HUES48 (cell line): ENCODE data around the gene ADRM1.

Experiments used
- H3K27ac ChIP-seq: one replicate; pipeline ENCODE4 v1.7.0; 2013; ENCODE audit warnings: low read depth, low read length, inconsistent platforms
- H3K27me3 ChIP-seq: 2 replicates; pipeline ENCODE4 v1.6.1; 2013; ENCODE audit warnings: mild to moderate bottlenecking, low read length; ENCODE audit not compliant: control insufficient read depth, insufficient read depth
- H3K36me3 ChIP-seq: 2 replicates; pipeline ENCODE4 v1.6.1; 2013; ENCODE audit warnings: low read length; ENCODE audit not compliant: control insufficient read depth, insufficient read depth
- H3K4me1 ChIP-seq: 2 replicates; pipeline ENCODE4 v1.6.1; 2013; ENCODE audit warnings: mild to moderate bottlenecking, low read length; ENCODE audit not compliant: control insufficient read depth, insufficient read depth
- H3K4me3 ChIP-seq: 2 replicates; pipeline ENCODE4 v1.5.1; 2013; ENCODE audit warnings: mild to moderate bottlenecking, low read depth, low read length
- H3K9ac ChIP-seq: 2 replicates; pipeline ENCODE4 v1.6.1; 2013; ENCODE audit warnings: mild to moderate bottlenecking, low read depth, low read length, moderate library complexity
- H3K9me3 ChIP-seq: 2 replicates; pipeline ENCODE4 v1.6.1; 2013; ENCODE audit warnings: low read length; ENCODE audit not compliant: control insufficient read depth, insufficient read depth

ADRM1 gene

GRCh38 chr20:62266851-62267250 is 35.9 kb upstream of the ADRM1 start:
- no peaks in the 10 kb centered on the region for H3K27me3 ChIP-seq
- no peak overlapping the region for H3K4me3 ChIP-seq
- peaks cover 48% of the 10 kb centered on the region for H3K36me3 ChIP-seq
- H3K27ac ChIP-seq: no peak overlapping the region
- H3K9me3 ChIP-seq: peaks cover 4% of the 10 kb centered on the region; the same call in 1 of the 2 replicates
- H3K9ac ChIP-seq: no peak overlapping the region
- no peaks in the 10 kb centered on the region for H3K4me1 ChIP-seq

- H3K36me3 ChIP-seq: peaks cover 49% of the 10 kb centered on the region
- peaks cover 4% of the 10 kb centered on the region; the same call in 1 of the 2 replicates for H3K9me3 ChIP-seq
- no peaks in the 10 kb centered on the region for H3K27me3 ChIP-seq
- no peak overlapping the region for H3K9ac ChIP-seq
- no peak overlapping the region for H3K27ac ChIP-seq
- no peaks in the 10 kb centered on the region for H3K4me1 ChIP-seq
- H3K4me3 ChIP-seq: no peak overlapping the region
Measured at GRCh38 chr20:62267543-62267942, 35.3 kb upstream of the ADRM1 start.

DNA sequence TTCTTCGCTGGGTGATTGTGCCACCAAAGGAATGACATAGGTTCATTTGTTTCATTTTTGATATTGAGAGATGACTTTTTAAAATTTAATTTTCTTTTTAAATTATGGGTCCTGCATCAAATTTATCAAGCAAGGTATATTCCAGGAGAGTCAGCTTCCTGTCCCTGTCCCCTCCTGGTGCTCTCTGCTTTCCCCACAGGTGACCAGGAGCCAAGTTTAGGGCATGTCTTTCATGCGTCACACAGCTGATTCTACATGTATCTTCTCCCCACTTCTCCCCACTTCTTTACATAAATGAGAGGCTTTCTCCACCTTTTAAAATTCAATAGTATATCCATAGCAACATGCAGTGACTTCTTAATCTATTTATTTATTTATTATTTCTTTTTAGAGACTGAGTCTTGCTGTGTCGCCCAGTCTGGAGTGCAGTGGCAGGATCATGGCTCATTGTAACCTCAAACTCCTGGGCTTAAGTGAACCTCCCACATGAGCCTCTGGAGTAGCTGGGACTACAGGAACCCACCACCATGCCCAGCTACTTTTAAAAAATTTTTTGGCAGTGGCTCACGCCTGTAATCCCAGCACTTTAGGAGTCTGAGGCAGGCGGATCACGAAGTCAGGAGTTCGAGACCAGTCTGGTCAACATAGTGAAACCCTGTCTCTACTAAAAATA is 34.4 kb upstream of the ADRM1 start:
- no peak overlapping the region for H3K9ac ChIP-seq
- H3K27ac ChIP-seq: no peak overlapping the region
- H3K4me1 ChIP-seq: no peaks in the 10 kb centered on the region
- H3K4me3 ChIP-seq: no peak overlapping the region
- peaks cover 4% of the 10 kb centered on the region; the same call in 1 of the 2 replicates for H3K9me3 ChIP-seq
- H3K36me3 ChIP-seq: peaks cover 50% of the 10 kb centered on the region
- H3K27me3 ChIP-seq: no peaks in the 10 kb centered on the region

GRCh38 chr20:62269378-62269777 is 33.4 kb upstream of the ADRM1 start:
- H3K36me3 ChIP-seq: peaks cover 53% of the 10 kb centered on the region
- H3K27ac ChIP-seq: no peak overlapping the region
- H3K9ac ChIP-seq: no peak overlapping the region

DNA sequence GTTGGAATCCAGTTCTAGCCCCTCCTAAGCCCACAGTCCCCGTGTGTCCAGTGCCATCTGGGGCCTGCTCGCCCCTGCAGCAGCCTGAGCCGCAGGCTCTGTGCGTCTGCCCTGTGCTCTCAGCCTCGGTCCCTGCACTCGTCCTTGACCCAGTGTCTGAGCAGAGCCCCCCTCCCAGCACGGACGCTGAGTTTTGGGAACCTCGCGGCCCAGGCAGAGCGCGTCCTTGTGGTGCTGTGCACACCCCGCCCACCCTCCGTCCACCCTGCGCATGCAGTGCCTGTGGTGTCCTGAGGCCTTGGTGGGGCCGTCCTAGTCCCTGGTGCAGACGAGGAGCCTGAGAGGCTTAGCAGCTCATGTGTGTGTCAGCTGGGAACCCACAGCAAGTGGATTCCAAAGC is 32.9 kb upstream of the ADRM1 start:
- Histone ChIP-seq H3K4me1 (no peaks in the 10 kb centered on the region), H3K27me3 (no peaks in the 10 kb centered on the region), H3K4me3 (no peak overlapping the region), H3K36me3 (peaks cover 51% of the 10 kb centered on the region), H3K9me3 (peaks cover 4% of the 10 kb centered on the region; the same call in 1 of the 2 replicates), H3K27ac (no peak overlapping the region), H3K9ac (no peak overlapping the region)

More at GRCh38 chr20:62269378-62269777, 33.4 kb upstream of the ADRM1 start:
- Histone ChIP-seq H3K27me3 (no peaks in the 10 kb centered on the region), H3K4me1 (no peaks in the 10 kb centered on the region), H3K9me3 (peaks cover 4% of the 10 kb centered on the region; the same call in 1 of the 2 replicates), H3K4me3 (no peak overlapping the region)

GRCh38 chr20:62272200-62272599 is 30.6 kb upstream of the ADRM1 start:
- peaks cover 37% of the 10 kb centered on the region for H3K36me3 ChIP-seq
- no peak overlapping the region for H3K9ac ChIP-seq
- no peak overlapping the region for H3K4me3 ChIP-seq
- H3K27me3 ChIP-seq: no peaks in the 10 kb centered on the region
- no peaks in the 10 kb centered on the region for H3K9me3 ChIP-seq
- no peak overlapping the region for H3K27ac ChIP-seq
- H3K4me1 ChIP-seq: no peaks in the 10 kb centered on the region

DNA sequence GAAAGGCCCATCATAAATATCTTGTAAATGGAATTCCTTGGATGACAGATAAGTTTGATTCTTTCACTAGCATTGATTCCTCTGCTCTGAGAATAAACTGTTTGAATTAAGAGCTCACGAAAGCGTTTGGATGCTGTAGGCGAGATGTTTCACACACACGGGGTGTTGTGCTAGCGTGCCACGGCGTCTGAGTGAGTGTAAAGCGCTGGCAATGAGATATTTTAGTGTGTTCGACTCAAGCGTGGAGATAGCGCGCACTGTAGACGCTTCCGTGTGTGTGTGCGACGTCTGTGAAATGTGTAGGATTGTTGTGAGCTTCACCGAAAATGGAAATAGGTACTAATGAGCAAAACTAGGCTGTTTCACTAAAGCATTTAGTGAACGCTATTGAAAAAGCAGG is 29.4 kb upstream of the ADRM1 start:
- no peak overlapping the region for H3K27ac ChIP-seq
- no peak overlapping the region for H3K9ac ChIP-seq
- no peaks in the 10 kb centered on the region for H3K27me3 ChIP-seq
- no peaks in the 10 kb centered on the region for H3K4me1 ChIP-seq
- H3K36me3 ChIP-seq: peaks cover 45% of the 10 kb centered on the region
- no peaks in the 10 kb centered on the region for H3K9me3 ChIP-seq
- no peak overlapping the region for H3K4me3 ChIP-seq

DNA sequence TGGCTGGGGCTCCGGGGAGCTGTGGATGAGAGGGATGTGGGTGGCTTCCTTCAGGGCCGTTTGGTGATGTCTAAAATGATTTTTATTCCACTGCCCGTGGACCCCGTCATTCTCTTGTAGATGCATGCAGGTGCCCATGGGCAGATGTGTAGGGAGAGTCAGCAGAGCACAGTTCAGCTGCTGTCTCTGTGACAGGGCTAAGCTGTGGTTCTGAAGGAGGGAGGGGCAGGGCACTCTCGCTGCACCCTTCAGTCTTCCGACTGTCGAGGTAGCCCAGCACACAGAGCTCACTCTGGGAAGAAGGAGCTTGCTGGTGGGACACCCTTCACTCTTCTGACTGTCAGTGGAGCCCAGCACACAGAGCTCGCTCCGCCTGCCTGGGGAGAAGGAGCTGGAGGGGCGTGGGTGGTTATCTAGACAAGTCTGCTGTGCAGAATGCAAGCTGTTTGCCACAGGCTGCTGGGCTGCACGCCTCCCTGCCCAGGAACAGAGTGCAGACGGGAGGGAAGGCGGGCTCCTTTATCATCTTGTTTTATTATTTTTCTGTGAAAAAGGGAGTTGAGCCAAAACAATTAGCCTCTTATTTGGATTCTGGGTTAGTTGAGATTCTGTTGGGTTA is 28.4 kb upstream of the ADRM1 start:
- H3K9ac ChIP-seq: no peak overlapping the region
- H3K9me3 ChIP-seq: no peaks in the 10 kb centered on the region
- H3K4me3 ChIP-seq: no peak overlapping the region
- no peaks in the 10 kb centered on the region for H3K27me3 ChIP-seq
- H3K36me3 ChIP-seq: peaks cover 50% of the 10 kb centered on the region
- H3K27ac ChIP-seq: no peak overlapping the region
- no peaks in the 10 kb centered on the region for H3K4me1 ChIP-seq

GRCh38 chr20:62275219-62275618 is 27.6 kb upstream of the ADRM1 start:
- H3K27ac ChIP-seq: no peak overlapping the region
- H3K9me3 ChIP-seq: no peaks in the 10 kb centered on the region
- no peaks in the 10 kb centered on the region for H3K27me3 ChIP-seq
- no peaks in the 10 kb centered on the region for H3K4me1 ChIP-seq
- no peak overlapping the region for H3K9ac ChIP-seq
- peaks cover 58% of the 10 kb centered on the region for H3K36me3 ChIP-seq
- no peak overlapping the region for H3K4me3 ChIP-seq

DNA sequence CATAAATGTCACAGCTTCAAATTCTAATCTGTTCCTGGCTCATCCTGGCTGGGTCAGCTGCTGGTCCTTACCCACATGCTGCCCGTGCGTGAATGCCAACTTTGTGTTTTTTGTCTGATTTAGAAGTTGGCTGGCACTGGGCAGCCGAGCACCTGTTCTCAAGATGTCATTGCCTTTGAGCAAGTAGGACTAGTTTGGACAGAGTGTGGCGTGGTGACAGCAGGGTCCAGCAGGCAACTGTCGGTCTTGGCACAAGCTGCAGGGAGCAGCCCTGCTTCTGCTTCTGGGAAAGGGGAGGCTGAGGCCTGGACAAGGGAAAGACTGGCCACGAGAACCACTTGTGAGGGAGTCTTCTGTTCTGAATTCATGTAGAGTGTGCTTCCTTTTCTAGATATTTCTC is 26.4 kb upstream of the ADRM1 start:
- Histone ChIP-seq H3K4me3 (no peak overlapping the region), H3K36me3 (peaks cover 70% of the 10 kb centered on the region), H3K27ac (no peak overlapping the region), H3K27me3 (no peaks in the 10 kb centered on the region), H3K9me3 (no peaks in the 10 kb centered on the region), H3K4me1 (no peaks in the 10 kb centered on the region), H3K9ac (no peak overlapping the region)

GRCh38 chr20:62277253-62277652 is 25.5 kb upstream of the ADRM1 start:
- H3K27me3 ChIP-seq: no peaks in the 10 kb centered on the region
- H3K4me3 ChIP-seq: no peak overlapping the region
- H3K27ac ChIP-seq: no peak overlapping the region
- H3K36me3 ChIP-seq: peaks cover 71% of the 10 kb centered on the region
- H3K9ac ChIP-seq: no peak overlapping the region
- H3K9me3 ChIP-seq: no peaks in the 10 kb centered on the region
- H3K4me1 ChIP-seq: no peaks in the 10 kb centered on the region
